Kidney epithelial cell (primary cell): Measurements from ENCODE around the gene ANK3. TPM values are rescaled to one million over a fixed set of nuclear protein-coding genes. Genes with fewer than 3 reads are reported as not detected.

Experiments used
- DNase-seq: peaks from one replicate; pipeline ENCODE4 v3.0.0-alpha.2; 2010; ENCODE audit warnings: low read depth
- H3K27me3 ChIP-seq: 2 replicates; pipeline ENCODE4 v1.6.0; 2011; ENCODE audit warnings: low read length; ENCODE audit not compliant: control insufficient read depth, insufficient read depth
- H3K36me3 ChIP-seq: 2 replicates; pipeline ENCODE4 v1.5.1; 2011; ENCODE audit warnings: low read length; ENCODE audit not compliant: control insufficient read depth, insufficient read depth
- H3K4me3 ChIP-seq: 2 replicates; pipeline ENCODE4 v1.5.1; 2011; ENCODE audit warnings: low read depth, mild to moderate bottlenecking, control low read depth, low read length
- total RNA-seq: library from RNA; depleted of rRNA; stranded (reverse); fragments of >200 nt; gene quantifications from 2 replicates; pipeline ENCODE4 v1.2.3, GENCODE V29; 2015
- TF ChIP-seq, protein P1 (sequence below): IDR thresholded peaks from 2 replicates; pipeline ENCODE4 v1.5.1; 2011; ENCODE audit warnings: mild to moderate bottlenecking, moderate library complexity, low read length, control low read depth, inconsistent platforms; ENCODE audit not compliant: insufficient read depth, poor library complexity, severe bottlenecking

ANK3 gene
- total RNA-seq, 1 donor from 2014 or later, result 14.8 TPM

DNA sequence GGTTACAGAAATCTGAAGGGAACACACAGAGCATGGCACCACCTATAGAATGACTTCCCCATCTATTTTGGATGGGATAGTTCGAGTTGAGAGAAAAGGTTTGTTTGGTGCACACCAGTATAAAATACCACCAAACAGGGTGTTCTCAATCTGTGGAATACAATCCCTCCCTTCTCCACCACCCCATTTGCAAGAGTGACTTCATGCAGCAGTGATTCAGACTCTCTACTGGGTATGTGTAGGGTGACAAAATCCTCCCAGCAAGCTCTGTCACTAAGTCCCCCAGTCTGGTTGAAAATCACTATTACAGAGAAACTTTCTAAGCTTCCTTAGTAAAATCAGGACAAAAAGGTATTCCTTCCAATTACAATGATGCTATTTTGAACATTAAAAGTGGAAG is 69.0 kb downstream of the ANK3 start:
- Histone ChIP-seq H3K4me3 (no peak overlapping the region), H3K27me3 (no peaks in the 10 kb centered on the region), H3K36me3 (no peaks in the 10 kb centered on the region)
- DNase-seq, result no peak
- TF ChIP-seq, protein P1, sequence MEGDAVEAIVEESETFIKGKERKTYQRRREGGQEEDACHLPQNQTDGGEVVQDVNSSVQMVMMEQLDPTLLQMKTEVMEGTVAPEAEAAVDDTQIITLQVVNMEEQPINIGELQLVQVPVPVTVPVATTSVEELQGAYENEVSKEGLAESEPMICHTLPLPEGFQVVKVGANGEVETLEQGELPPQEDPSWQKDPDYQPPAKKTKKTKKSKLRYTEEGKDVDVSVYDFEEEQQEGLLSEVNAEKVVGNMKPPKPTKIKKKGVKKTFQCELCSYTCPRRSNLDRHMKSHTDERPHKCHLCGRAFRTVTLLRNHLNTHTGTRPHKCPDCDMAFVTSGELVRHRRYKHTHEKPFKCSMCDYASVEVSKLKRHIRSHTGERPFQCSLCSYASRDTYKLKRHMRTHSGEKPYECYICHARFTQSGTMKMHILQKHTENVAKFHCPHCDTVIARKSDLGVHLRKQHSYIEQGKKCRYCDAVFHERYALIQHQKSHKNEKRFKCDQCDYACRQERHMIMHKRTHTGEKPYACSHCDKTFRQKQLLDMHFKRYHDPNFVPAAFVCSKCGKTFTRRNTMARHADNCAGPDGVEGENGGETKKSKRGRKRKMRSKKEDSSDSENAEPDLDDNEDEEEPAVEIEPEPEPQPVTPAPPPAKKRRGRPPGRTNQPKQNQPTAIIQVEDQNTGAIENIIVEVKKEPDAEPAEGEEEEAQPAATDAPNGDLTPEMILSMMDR, result no peak

DNA sequence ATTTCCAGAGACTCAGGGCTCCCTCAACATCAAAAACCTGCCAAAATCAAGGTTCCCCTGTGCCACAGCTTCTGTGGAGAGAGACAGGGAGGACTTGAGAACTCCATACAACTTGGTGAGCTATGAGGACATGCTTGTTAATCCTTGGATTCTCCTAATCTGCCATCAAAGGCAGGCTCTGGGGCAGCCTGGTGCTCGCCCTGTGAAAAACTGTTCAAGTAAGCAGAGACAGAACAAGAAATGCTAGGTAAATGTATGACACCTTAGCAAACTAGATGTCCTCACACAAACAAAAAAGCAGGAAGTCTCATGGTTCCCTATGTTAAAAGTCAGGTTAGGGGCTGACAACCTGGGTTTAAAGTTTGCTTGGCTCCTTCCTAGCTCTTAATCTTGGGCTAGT is 73.6 kb downstream of the ANK3 start:
- TF ChIP-seq, protein P1, result no peak
- no peak overlapping the region for H3K4me3 ChIP-seq
- H3K36me3 ChIP-seq, result no peaks in the 10 kb centered on the region
- no peak for DNase-seq
- H3K27me3 ChIP-seq, result no peaks in the 10 kb centered on the region

DNA sequence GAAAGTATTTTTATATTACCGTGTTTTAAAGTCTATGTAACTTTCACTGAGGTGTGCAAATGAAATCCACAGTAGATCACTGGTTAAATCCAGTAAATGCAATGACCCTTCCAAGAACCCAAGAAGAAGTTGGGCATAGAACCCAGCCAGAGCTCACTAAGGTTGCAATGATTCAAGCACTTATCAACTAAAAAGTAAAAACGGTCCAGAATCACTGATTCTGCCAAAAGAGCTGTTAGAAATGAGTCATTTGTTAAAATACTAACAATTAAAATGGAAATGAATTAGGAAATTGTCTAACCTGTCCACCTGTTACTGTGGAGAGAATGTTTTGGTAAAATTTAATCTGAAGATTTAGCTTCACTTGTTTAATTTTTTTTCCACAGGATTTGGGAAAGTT is 74.4 kb downstream of the ANK3 start:
- TF ChIP-seq, protein P1, result no peak
- no peak overlapping the region for H3K4me3 ChIP-seq
- no peak for DNase-seq
- H3K36me3 ChIP-seq, result no peaks in the 10 kb centered on the region
- H3K27me3 ChIP-seq, result no peaks in the 10 kb centered on the region

DNA sequence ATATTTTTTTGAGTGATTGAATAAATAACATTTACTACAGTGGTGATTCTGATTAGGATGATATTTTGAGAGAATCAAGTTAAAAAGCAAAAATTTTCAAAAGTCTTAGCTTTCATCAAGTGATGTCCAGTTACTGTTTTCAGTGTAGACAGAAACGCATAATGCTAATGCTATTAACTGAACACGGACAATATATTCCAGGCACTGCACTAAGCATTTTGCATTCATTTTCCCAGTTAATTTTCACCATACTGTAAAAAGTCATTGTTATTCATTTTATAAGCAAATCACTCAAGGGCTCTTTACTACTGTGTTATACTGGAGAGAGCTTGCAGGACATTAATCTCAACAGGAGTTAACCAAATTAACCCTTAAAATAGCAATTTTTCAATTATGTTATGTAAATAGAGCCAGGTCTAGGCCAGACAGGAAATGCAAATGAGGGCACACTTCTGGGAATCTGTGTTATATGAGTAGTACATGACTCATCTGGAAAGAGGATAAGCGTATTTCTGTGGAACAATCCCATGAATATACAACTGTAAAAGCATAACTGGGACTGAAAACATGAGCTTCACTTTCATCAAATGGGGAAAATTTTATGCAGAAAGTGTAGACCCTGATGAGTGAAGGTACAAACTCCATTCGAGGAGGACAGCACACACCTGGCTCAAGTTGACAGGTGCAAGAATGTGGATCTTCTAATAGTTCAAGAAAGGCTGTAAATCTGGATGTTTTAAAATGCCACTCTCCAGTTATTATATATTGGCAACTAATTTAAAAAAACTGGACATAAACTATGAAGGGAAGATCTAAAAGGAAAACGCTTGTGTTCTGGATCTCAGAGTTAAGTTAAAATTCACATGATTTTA is 75.4 kb downstream of the ANK3 start:
- no peaks in the 10 kb centered on the region for H3K36me3 ChIP-seq
- DNase-seq, result peak; percentile 42

DNA sequence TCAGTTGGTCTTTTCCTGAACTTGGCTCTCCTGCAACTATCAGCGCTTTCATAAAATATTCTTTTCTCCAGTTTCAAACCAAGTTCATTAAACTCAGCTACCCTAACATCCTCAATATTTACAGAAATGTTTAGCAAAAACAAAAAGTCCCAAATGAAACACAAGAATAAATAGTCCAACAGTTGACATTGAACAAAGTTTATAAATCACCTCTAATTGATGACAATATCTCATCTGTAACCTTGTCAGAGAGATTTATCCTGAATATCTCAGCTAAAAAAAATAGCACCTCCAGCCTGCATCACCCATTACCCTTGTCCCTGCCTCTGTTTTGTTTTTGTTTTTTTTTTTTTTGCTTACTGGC is 76.1 kb downstream of the ANK3 start:
- H3K4me3 ChIP-seq, result no peak overlapping the region
- H3K36me3 ChIP-seq, result no peaks in the 10 kb centered on the region
- no peak for DNase-seq
- H3K27me3 ChIP-seq, result no peaks in the 10 kb centered on the region
- TF ChIP-seq, protein P1, result no peak

More for the DNA sequence above, 75.4 kb downstream of the ANK3 start:
- no peak overlapping the region for H3K4me3 ChIP-seq
- H3K27me3 ChIP-seq, result no peaks in the 10 kb centered on the region
- TF ChIP-seq, protein P1, result no peak

DNA sequence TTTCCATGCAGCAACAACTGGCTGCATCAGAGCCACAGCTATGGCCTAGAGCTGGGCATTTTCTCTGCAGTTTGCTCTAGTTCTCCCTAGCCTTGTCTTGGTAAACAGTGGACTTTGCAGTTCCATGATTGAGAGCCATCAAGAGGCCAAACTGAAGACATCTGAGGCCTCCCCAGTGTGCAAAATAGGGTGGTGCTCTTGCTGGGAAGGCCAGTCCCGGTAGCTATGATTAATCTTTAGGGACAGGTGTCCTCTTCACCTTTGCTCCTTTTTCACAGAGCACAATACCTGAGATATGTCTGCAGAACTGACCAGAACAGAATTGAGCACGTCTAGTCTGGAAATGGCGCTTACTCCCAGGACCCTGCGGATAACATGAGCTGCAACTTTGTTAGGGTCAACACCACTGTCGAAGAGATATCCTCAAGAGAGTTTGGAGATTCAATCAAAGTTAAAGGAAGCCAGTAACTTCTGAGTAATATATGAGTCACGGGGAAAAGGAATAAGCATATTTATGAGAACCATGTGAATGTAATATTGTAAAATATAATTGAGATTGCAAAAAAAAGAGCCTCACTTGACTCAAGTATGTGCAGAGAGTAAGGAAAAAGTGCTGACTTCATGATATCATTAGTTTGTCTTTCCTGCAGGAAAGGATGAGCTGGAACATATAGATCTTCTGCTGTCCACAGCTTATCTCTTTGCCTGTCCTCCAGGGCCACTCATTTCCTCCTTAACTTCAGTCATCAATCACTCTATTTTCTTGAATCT is 76.7 kb downstream of the ANK3 start:
- TF ChIP-seq, protein P1, result no peak
- H3K27me3 ChIP-seq, result no peaks in the 10 kb centered on the region
- no peak overlapping the region for H3K4me3 ChIP-seq
- H3K36me3 ChIP-seq, result no peaks in the 10 kb centered on the region
- DNase-seq, result no peak
